Testis (tissue), 3 donors: ENCODE results near the gene AUTS2. TPM values are rescaled to one million over a fixed set of nuclear protein-coding genes. Genes with fewer than 3 reads are reported as not detected.

Source experiments
- DNase-seq: peaks from one replicate; pipeline ENCODE4 v3.0.0-alpha.2; 2019
- H3K27ac ChIP-seq, 2 donors: fragments of 200-600 bp; sonication (generic); one replicate each; pipeline ENCODE4 v1.5.1; 2019
- H3K27me3 ChIP-seq: fragments of 200-600 bp; sonication (generic); one replicate; pipeline ENCODE4 v1.5.1; 2019
- H3K36me3 ChIP-seq: fragments of 200-600 bp; sonication (generic); one replicate; pipeline ENCODE4 v1.5.1; 2017; ENCODE audit warnings: low read depth; ENCODE audit errors: missing control alignments
- H3K4me1 ChIP-seq: fragments of 200-600 bp; sonication (generic); one replicate; pipeline ENCODE4 v1.5.1; 2019
- H3K4me3 ChIP-seq, 2 donors: fragments of 200-600 bp; sonication (generic); one replicate each; pipeline ENCODE4 v1.5.1; 2017 to 2019
- H3K9me3 ChIP-seq: fragments of 200-600 bp; sonication (generic); one replicate; pipeline ENCODE4 v1.5.1; 2017
- CTCF ChIP-seq, 3 experiments: fragments of 450-650 bp in 2 of 3; fragments of 200-600 bp in 1 of 3; sonication (generic) in 1 of 3; IDR thresholded peaks; one replicate each; pipeline ENCODE4 v1.5.1; 2016 to 2019; ENCODE audit warnings: antibody characterized with exemption in 3 of 3, mild to moderate bottlenecking in 2 of 3, moderate library complexity in 1 of 3
- POLR2A ChIP-seq: fragments of 450-650 bp; IDR thresholded peaks from one replicate; pipeline ENCODE4 v1.6.1; 2017; ENCODE audit warnings: antibody characterized with exemption, mild to moderate bottlenecking, moderate library complexity
- WGBS, 2 donors: methylation state at CpG; one replicate each; pipeline ENCODE4 v1.1.5; 2018; 5-methylcytosine and 5-hydroxymethylcytosine counted together
- intact Hi-C: fragments of 100-400 bp; cut with DNase I; formaldehyde crosslinking; loops from one replicate; pipeline ENCODE4 v1.15.1; 2023; ENCODE audit warnings: low total_unique reads
- polyA plus RNA-seq: library from polyadenylated mRNA; stranded (reverse); fragments of 350-450 nt; fragmentation: Illumina TruSeq; extraction: RNeasy Lipid Tissue Mini Kit (QIAGEN cat#74804); gene quantifications from one replicate; pipeline ENCODE4 v1.2.3, GENCODE V29; 2014; ENCODE audit warnings: low read depth, low replicate concordance; ENCODE audit not compliant: insufficient read depth
- total RNA-seq, 2 donors: library from RNA; depleted of rRNA; stranded (reverse); fragments of >200 nt; gene quantifications; one replicate each; pipeline ENCODE4 v1.2.3, GENCODE V29; 2016

The AUTS2 gene
- total and polyA plus RNA-seq, 3 donors from 2014 or later, result 21.3 to 75.5 (median 56.1) TPM

- no peak overlapping the region for H3K4me3 ChIP-seq
- no peaks in the 10 kb centered on the region for H3K27me3 ChIP-seq
- DNase-seq, result no peak
- 22 to 41% methylated on average over 9 of the region's 9 CpGs for WGBS, 2 donors
- no peaks in the 10 kb centered on the region for H3K36me3 ChIP-seq
- no peaks in the 10 kb centered on the region for H3K9me3 ChIP-seq
- intact Hi-C loops, result no loop called here
- no peak for TF ChIP-seq CTCF (IDR thresholded peaks at IDR 0.05)
- no peak for TF ChIP-seq POLR2A
- H3K4me1 ChIP-seq, result peaks cover 3% of the 10 kb centered on the region
- H3K27ac ChIP-seq, result no peak overlapping the region
Measured at GRCh38 chr7:70006261-70006920, 408.1 kb downstream of the AUTS2 start.

GRCh38 chr7:70008466-70008865 is 410.2 kb downstream of the AUTS2 start:
- Histone ChIP-seq H3K36me3 (no peaks in the 10 kb centered on the region), H3K27me3 (no peaks in the 10 kb centered on the region), H3K27ac (no peak overlapping the region), H3K4me3 (no peak overlapping the region), H3K4me1 (peaks cover 3% of the 10 kb centered on the region), H3K9me3 (no peaks in the 10 kb centered on the region)
- DNase-seq, result no peak
- WGBS, 2 donors, result 91 to 94% methylated on average over 4 of the region's 4 CpGs
- TF ChIP-seq POLR2A, result no peak
- no peak for TF ChIP-seq CTCF (IDR thresholded peaks at IDR 0.05)
- intact Hi-C loops, result no loop called here

- Histone ChIP-seq H3K27ac (no peak overlapping the region), H3K4me3 (no peak overlapping the region), H3K9me3 (no peaks in the 10 kb centered on the region), H3K36me3 (no peaks in the 10 kb centered on the region), H3K4me1 (no peaks in the 10 kb centered on the region), H3K27me3 (no peaks in the 10 kb centered on the region)
- TF ChIP-seq CTCF (IDR thresholded peaks at IDR 0.05), result no peak
- no peak for TF ChIP-seq POLR2A
- intact Hi-C loops, result no loop called here
- DNase-seq, result no peak
- WGBS, 2 donors, result 61 to 66% methylated on average over 3 of the region's 3 CpGs
Measured at GRCh38 chr7:70014472-70015177, 416.4 kb downstream of the AUTS2 start.

- H3K27ac ChIP-seq, result no peak overlapping the region
- DNase-seq, result no peak
- H3K9me3 ChIP-seq, result no peaks in the 10 kb centered on the region
- H3K36me3 ChIP-seq, result no peaks in the 10 kb centered on the region
- intact Hi-C loops, result no loop called here
- no peak for TF ChIP-seq POLR2A
- TF ChIP-seq CTCF (IDR thresholded peaks at IDR 0.05), result no peak
- H3K27me3 ChIP-seq, result no peaks in the 10 kb centered on the region
- H3K4me1 ChIP-seq, result no peaks in the 10 kb centered on the region
- H3K4me3 ChIP-seq, result no peak overlapping the region
- WGBS, 2 donors, result 67 to 74% methylated on average over 1 of the region's 1 CpG
Measured at GRCh38 chr7:70015353-70015752, 417.1 kb downstream of the AUTS2 start.
